ENCODE measurements around the gene AATF. TPM values are rescaled to one million over a fixed set of nuclear protein-coding genes. Genes with fewer than 3 reads are reported as not detected.

Gene AATF
- total and polyA plus RNA-seq, 4 experiments from 2014 or later = 52.0 to 89.4 (median 60.8) TPM

GRCh38 chr17:37048811-37049210, 100.1 kb downstream of the AATF start:
- ChIA-PET POLR2A (ENCODE audit: partially characterized antibody) (no interaction called here), CTCF (ENCODE audit: partially characterized antibody) (interaction anchor here (1.0 to 5.6 kb wide), 9 partner anchors 9 to 446 kb away, joined by 3 to 62 read pairs (median 10); partner anchors contain the start of gene MRM1)
- Mint-ChIP-seq H3K27me3 (no peaks in the 10 kb centered on the region), H3K27ac (no peak overlapping the region), H3K9me3 (no peaks in the 10 kb centered on the region), H3K4me3 (no peak overlapping the region), H3K36me3 (peaks cover 10 to 32% of the 10 kb centered on the region in 2 donors), H3K4me1 (peaks cover 7 to 9% (median 8%) of the 10 kb centered on the region in 4 donors)
- H3K27me3 ChIP-seq (ENCODE audit: insufficient read depth, low read length) = no peaks in the 10 kb centered on the region
- H3K27ac ChIP-seq (ENCODE audit: low read depth, low read length) = no peak overlapping the region
- H3K4me3 ChIP-seq (ENCODE audit: low read length in 2 of 2) = no peak overlapping the region
- no peaks in the 10 kb centered on the region for H3K4me1 ChIP-seq (ENCODE audit: insufficient read depth, low read length)
- no peak for DNase-seq
- peaks cover 7% of the 10 kb centered on the region for H3K36me3 ChIP-seq (ENCODE audit: insufficient read depth, low read length)
- intact Hi-C loops (cut with micrococcal nuclease) = no loop called here
- no peaks in the 10 kb centered on the region for H3K9me3 ChIP-seq (ENCODE audit: control insufficient read depth in 1 of 2, low read length in 2 of 2)

GRCh38 chr17:37050920-37051319, 102.2 kb downstream of the AATF start:
- ChIA-PET POLR2A (ENCODE audit: partially characterized antibody) (no interaction called here), CTCF (ENCODE audit: partially characterized antibody) (no interaction called here)
- H3K4me3 Mint-ChIP-seq = no peak overlapping the region
- no peak for DNase-seq
- Histone ChIP-seq H3K9me3 (ENCODE audit: control insufficient read depth in 1 of 2, low read length in 2 of 2) (no peaks in the 10 kb centered on the region), H3K36me3 (ENCODE audit: insufficient read depth, low read length) (peaks cover 7% of the 10 kb centered on the region), H3K27ac (ENCODE audit: low read depth, low read length) (no peak overlapping the region), H3K27me3 (ENCODE audit: insufficient read depth, low read length) (no peaks in the 10 kb centered on the region), H3K4me1 (ENCODE audit: insufficient read depth, low read length) (no peaks in the 10 kb centered on the region), H3K4me3 (ENCODE audit: low read length in 2 of 2) (no peak overlapping the region)
- intact Hi-C loops (cut with micrococcal nuclease) = no loop called here
- peaks cover 25 to 34% of the 10 kb centered on the region in 2 donors for H3K36me3 Mint-ChIP-seq
- H3K27ac Mint-ChIP-seq = no peak overlapping the region
- no peaks in the 10 kb centered on the region for H3K27me3 Mint-ChIP-seq
- no peaks in the 10 kb centered on the region for H3K9me3 Mint-ChIP-seq
- peaks cover 8 to 9% (median 9%) of the 10 kb centered on the region in 4 donors for H3K4me1 Mint-ChIP-seq

- CTCF ChIA-PET (ENCODE audit: partially characterized antibody) = no interaction called here
- H3K36me3 Mint-ChIP-seq = peaks cover 30 to 38% of the 10 kb centered on the region in 2 donors
- H3K4me3 Mint-ChIP-seq = no peak overlapping the region
- Histone ChIP-seq H3K9me3 (ENCODE audit: control insufficient read depth in 1 of 2, low read length in 2 of 2) (no peaks in the 10 kb centered on the region), H3K4me3 (ENCODE audit: low read length in 2 of 2) (no peak overlapping the region), H3K4me1 (ENCODE audit: insufficient read depth, low read length) (no peaks in the 10 kb centered on the region), H3K27me3 (ENCODE audit: insufficient read depth, low read length) (no peaks in the 10 kb centered on the region), H3K27ac (ENCODE audit: low read depth, low read length) (no peak overlapping the region), H3K36me3 (ENCODE audit: insufficient read depth, low read length) (peaks cover 10% of the 10 kb centered on the region)
- no peaks in the 10 kb centered on the region for H3K9me3 Mint-ChIP-seq
- no peak overlapping the region for H3K27ac Mint-ChIP-seq
- no peaks in the 10 kb centered on the region for H3K27me3 Mint-ChIP-seq
- POLR2A ChIA-PET (ENCODE audit: partially characterized antibody) = no interaction called here
- intact Hi-C loops (cut with micrococcal nuclease) = no loop called here
- H3K4me1 Mint-ChIP-seq = peaks cover 8 to 9% (median 9%) of the 10 kb centered on the region in 4 donors
- no peak for DNase-seq
Measured at GRCh38 chr17:37051381-37051780, 102.6 kb downstream of the AATF start.

- Mint-ChIP-seq H3K9me3 (no peaks in the 10 kb centered on the region), H3K27ac (peak overlapping the region in 1 of 7 donors; percentile 36), H3K4me3 (no peak overlapping the region), H3K27me3 (no peaks in the 10 kb centered on the region), H3K4me1 (peaks cover 8 to 9% (median 9%) of the 10 kb centered on the region in 4 donors), H3K36me3 (peaks cover 34 to 43% of the 10 kb centered on the region in 2 donors)
- peaks cover 14% of the 10 kb centered on the region for H3K36me3 ChIP-seq (ENCODE audit: insufficient read depth, low read length)
- no peaks in the 10 kb centered on the region for H3K27me3 ChIP-seq (ENCODE audit: insufficient read depth, low read length)
- no peaks in the 10 kb centered on the region for H3K9me3 ChIP-seq (ENCODE audit: control insufficient read depth in 1 of 2, low read length in 2 of 2)
- ChIA-PET POLR2A (ENCODE audit: partially characterized antibody) (no interaction called here), CTCF (ENCODE audit: partially characterized antibody) (no interaction called here)
- H3K4me3 ChIP-seq (ENCODE audit: low read length in 2 of 2) = no peak overlapping the region
- H3K4me1 ChIP-seq (ENCODE audit: insufficient read depth, low read length) = no peaks in the 10 kb centered on the region
- DNase-seq = no peak
- intact Hi-C loops (cut with micrococcal nuclease) = no loop called here
- no peak overlapping the region for H3K27ac ChIP-seq (ENCODE audit: low read depth, low read length)
Measured at GRCh38 chr17:37051833-37052232, 103.1 kb downstream of the AATF start.

- H3K36me3 Mint-ChIP-seq = peaks cover 37 to 44% of the 10 kb centered on the region in 2 donors
Measured at GRCh38 chr17:37052450-37052849, 103.7 kb downstream of the AATF start.

GRCh38 chr17:37054894-37055293, 106.1 kb downstream of the AATF start:
- Mint-ChIP-seq H3K4me3 (no peak overlapping the region), H3K4me1 (peaks cover 0 to 2% (median 1%) of the 10 kb centered on the region in 4 donors), H3K27me3 (no peaks in the 10 kb centered on the region), H3K36me3 (peaks cover 35 to 36% of the 10 kb centered on the region in 2 donors), H3K27ac (peak overlapping the region in 1 of 7 donors; percentile 60), H3K9me3 (no peaks in the 10 kb centered on the region)
- no peaks in the 10 kb centered on the region for H3K9me3 ChIP-seq (ENCODE audit: control insufficient read depth in 1 of 2, low read length in 2 of 2)
- no peak overlapping the region for H3K4me3 ChIP-seq (ENCODE audit: low read length in 2 of 2)
- H3K36me3 ChIP-seq (ENCODE audit: insufficient read depth, low read length) = peaks cover 21% of the 10 kb centered on the region
- no peak for DNase-seq
- H3K27me3 ChIP-seq (ENCODE audit: insufficient read depth, low read length) = no peaks in the 10 kb centered on the region
- ChIA-PET POLR2A (ENCODE audit: partially characterized antibody) (no interaction called here), CTCF (ENCODE audit: partially characterized antibody) (no interaction called here)
- H3K4me1 ChIP-seq (ENCODE audit: insufficient read depth, low read length) = no peaks in the 10 kb centered on the region
- intact Hi-C loops (cut with micrococcal nuclease) = no loop called here
- H3K27ac ChIP-seq (ENCODE audit: low read depth, low read length) = no peak overlapping the region

More at GRCh38 chr17:37052450-37052849, 103.7 kb downstream of the AATF start:
- Histone ChIP-seq H3K4me1 (ENCODE audit: insufficient read depth, low read length) (no peaks in the 10 kb centered on the region), H3K9me3 (ENCODE audit: control insufficient read depth in 1 of 2, low read length in 2 of 2) (no peaks in the 10 kb centered on the region), H3K27ac (ENCODE audit: low read depth, low read length) (no peak overlapping the region), H3K27me3 (ENCODE audit: insufficient read depth, low read length) (no peaks in the 10 kb centered on the region), H3K4me3 (ENCODE audit: low read length in 2 of 2) (no peak overlapping the region), H3K36me3 (ENCODE audit: insufficient read depth, low read length) (peaks cover 17% of the 10 kb centered on the region)
- Mint-ChIP-seq H3K4me3 (no peak overlapping the region), H3K27me3 (no peaks in the 10 kb centered on the region), H3K9me3 (no peaks in the 10 kb centered on the region), H3K4me1 (peaks cover 7 to 8% (median 7%) of the 10 kb centered on the region in 4 donors), H3K27ac (peak overlapping the region in 4 of 7 donors; percentile 7 to 72 (median 48))
- DNase-seq = no peak
- CTCF ChIA-PET (ENCODE audit: partially characterized antibody) = no interaction called here
- intact Hi-C loops (cut with micrococcal nuclease) = no loop called here
- POLR2A ChIA-PET (ENCODE audit: partially characterized antibody) = no interaction called here

GRCh38 chr17:37056622-37057021, 107.9 kb downstream of the AATF start:
- intact Hi-C loops (cut with micrococcal nuclease) = no loop called here
- H3K27me3 ChIP-seq (ENCODE audit: insufficient read depth, low read length) = no peaks in the 10 kb centered on the region
- H3K36me3 ChIP-seq (ENCODE audit: insufficient read depth, low read length) = peaks cover 14% of the 10 kb centered on the region
- ChIA-PET POLR2A (ENCODE audit: partially characterized antibody) (no interaction called here), CTCF (ENCODE audit: partially characterized antibody) (interaction anchor here (4.6 kb wide), 1 partner anchor 9 kb away, joined by 24 read pairs; no protein-coding TSS in a partner anchor)
- no peak overlapping the region for H3K4me3 ChIP-seq (ENCODE audit: low read length in 2 of 2)
- H3K27ac ChIP-seq (ENCODE audit: low read depth, low read length) = no peak overlapping the region
- Mint-ChIP-seq H3K36me3 (peaks cover 33 to 35% of the 10 kb centered on the region in 2 donors), H3K4me1 (peaks cover 0 to 2% (median 0%) of the 10 kb centered on the region in 4 donors), H3K4me3 (no peak overlapping the region), H3K27me3 (no peaks in the 10 kb centered on the region), H3K9me3 (no peaks in the 10 kb centered on the region), H3K27ac (peak overlapping the region in 1 of 7 donors; percentile 70)
- H3K4me1 ChIP-seq (ENCODE audit: insufficient read depth, low read length) = no peaks in the 10 kb centered on the region
- DNase-seq = no peak
- H3K9me3 ChIP-seq (ENCODE audit: control insufficient read depth in 1 of 2, low read length in 2 of 2) = no peaks in the 10 kb centered on the region

Measured in CD4-positive, alpha-beta memory T cell (primary cell).